Neural crest cell (in vitro differentiated cells): Measurements from ENCODE around the gene AMIGO1. TPM values are rescaled to one million over a fixed set of nuclear protein-coding genes. Genes with fewer than 3 reads are reported as not detected.

Source experiments
- DNase-seq: peaks from one replicate; pipeline ENCODE4 v3.0.0; 2021; ENCODE audit warnings: low read depth, mixed read lengths, low spot score
- H3K27ac Mint-ChIP-seq: one replicate; pipeline ENCODE4 v1.8.0; 2021; ENCODE audit warnings: mild to moderate bottlenecking, mixed read lengths; ENCODE audit not compliant: unreplicated experiment
- H3K27me3 Mint-ChIP-seq: 2 replicates; pipeline ENCODE4 v1.8.0; 2021; ENCODE audit warnings: low read depth, mild to moderate bottlenecking, mixed read lengths
- H3K36me3 Mint-ChIP-seq: 2 replicates; pipeline ENCODE4 v1.8.0; 2021; ENCODE audit warnings: low read depth, mild to moderate bottlenecking, mixed read lengths
- H3K4me1 Mint-ChIP-seq: 2 replicates; pipeline ENCODE4 v1.8.0; 2021; ENCODE audit warnings: mixed read lengths
- H3K4me3 Mint-ChIP-seq: one replicate; pipeline ENCODE4 v1.8.0; 2021; ENCODE audit warnings: mild to moderate bottlenecking, mixed read lengths
- H3K9me3 Mint-ChIP-seq: 2 replicates; pipeline ENCODE4 v1.8.0; 2021; ENCODE audit warnings: mixed read lengths
- total RNA-seq: library from RNA; stranded (reverse); gene quantifications from 2 replicates; pipeline ENCODE4 v1.2.1, GENCODE V29; 2021
- TF ChIP-seq, protein P1 (sequence below): fragments of 200-600 bp; sonication (generic); conservative IDR thresholded peaks from 2 replicates; pipeline ENCODE4 v1.5.0; 2021; ENCODE audit warnings: antibody characterized with exemption, mild to moderate bottlenecking

AMIGO1 gene
- total RNA-seq, 1 donor from 2014 or later = 7.2 TPM

DNA sequence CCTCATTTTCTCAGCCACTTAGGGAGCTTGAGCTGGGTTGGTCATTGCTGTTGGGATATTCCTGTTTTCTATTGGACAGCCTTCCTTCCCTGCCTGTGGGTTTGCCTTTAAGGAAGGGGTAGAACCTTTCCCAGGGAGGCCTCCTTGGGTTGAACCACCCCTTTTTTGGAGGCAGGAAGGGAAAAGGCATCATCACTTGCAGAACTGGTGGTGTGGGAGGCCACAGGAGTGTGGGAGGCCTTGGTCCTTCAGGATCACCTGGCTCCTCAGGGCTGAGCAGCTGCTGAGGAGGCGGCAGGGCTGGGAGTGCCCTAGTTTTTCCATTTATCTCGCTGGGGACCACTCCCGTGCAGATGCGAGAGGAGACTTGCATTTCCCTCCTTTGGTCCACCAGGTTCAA is 16.3 kb downstream of the AMIGO1 start:
- TF ChIP-seq, protein P1, sequence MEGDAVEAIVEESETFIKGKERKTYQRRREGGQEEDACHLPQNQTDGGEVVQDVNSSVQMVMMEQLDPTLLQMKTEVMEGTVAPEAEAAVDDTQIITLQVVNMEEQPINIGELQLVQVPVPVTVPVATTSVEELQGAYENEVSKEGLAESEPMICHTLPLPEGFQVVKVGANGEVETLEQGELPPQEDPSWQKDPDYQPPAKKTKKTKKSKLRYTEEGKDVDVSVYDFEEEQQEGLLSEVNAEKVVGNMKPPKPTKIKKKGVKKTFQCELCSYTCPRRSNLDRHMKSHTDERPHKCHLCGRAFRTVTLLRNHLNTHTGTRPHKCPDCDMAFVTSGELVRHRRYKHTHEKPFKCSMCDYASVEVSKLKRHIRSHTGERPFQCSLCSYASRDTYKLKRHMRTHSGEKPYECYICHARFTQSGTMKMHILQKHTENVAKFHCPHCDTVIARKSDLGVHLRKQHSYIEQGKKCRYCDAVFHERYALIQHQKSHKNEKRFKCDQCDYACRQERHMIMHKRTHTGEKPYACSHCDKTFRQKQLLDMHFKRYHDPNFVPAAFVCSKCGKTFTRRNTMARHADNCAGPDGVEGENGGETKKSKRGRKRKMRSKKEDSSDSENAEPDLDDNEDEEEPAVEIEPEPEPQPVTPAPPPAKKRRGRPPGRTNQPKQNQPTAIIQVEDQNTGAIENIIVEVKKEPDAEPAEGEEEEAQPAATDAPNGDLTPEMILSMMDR = no peak
- H3K27ac Mint-ChIP-seq = no peak overlapping the region
- peaks cover 9% of the 10 kb centered on the region for H3K4me1 Mint-ChIP-seq
- H3K9me3 Mint-ChIP-seq = no peaks in the 10 kb centered on the region
- no peak for DNase-seq
- no peaks in the 10 kb centered on the region for H3K27me3 Mint-ChIP-seq
- H3K36me3 Mint-ChIP-seq = peaks cover 3% of the 10 kb centered on the region
- H3K4me3 Mint-ChIP-seq = peak overlapping the region; percentile 92

DNA sequence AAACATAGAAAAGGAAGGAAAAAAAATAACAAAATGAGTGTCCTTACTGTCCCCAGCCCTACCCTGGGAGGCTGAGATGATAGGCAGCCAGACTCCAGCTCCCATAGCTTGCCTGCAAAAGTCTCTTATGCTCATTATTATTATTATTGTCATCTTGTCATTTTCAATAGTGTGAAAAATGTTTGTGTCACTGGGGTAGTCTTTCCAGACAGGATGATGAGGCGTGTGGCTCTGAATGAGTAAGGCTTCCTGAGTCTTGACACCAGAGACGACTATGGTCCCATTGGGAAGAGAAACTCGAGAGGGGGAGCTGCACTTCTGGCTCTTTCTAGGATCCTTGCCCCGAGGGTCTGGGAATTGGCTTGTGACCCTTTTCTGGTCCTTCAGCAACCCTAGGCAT is 16.7 kb downstream of the AMIGO1 start:
- TF ChIP-seq, protein P1 = no peak
- Mint-ChIP-seq H3K4me1 (peaks cover 4% of the 10 kb centered on the region), H3K36me3 (peaks cover 3% of the 10 kb centered on the region), H3K9me3 (no peaks in the 10 kb centered on the region), H3K27me3 (no peaks in the 10 kb centered on the region), H3K4me3 (peak overlapping the region; percentile 43), H3K27ac (no peak overlapping the region)
- DNase-seq = no peak

DNA sequence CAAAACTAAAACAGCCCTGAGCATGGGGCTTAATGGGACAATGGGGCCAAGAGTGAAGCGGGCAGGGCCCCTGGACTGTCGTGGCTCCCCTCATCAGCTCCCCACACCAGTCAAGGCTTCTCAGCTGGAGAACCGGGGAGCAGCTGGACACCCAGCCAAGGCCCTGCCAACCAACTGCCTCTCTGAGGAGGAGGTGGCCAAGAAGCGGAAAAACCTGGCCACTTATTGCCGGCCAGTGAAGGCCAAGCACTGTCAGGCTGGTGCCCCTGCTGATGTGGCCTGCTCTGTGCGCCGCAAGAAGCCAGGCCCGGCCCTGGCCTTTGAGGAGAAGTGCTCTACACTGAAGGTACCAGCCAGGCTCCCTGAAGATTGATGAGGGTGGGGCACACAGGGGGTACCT is 18.2 kb downstream of the AMIGO1 start:
- no peak for DNase-seq
- H3K27me3 Mint-ChIP-seq = no peaks in the 10 kb centered on the region
- H3K36me3 Mint-ChIP-seq = peaks cover 5% of the 10 kb centered on the region
- H3K4me3 Mint-ChIP-seq = peak overlapping the region; percentile 34
- H3K9me3 Mint-ChIP-seq = no peaks in the 10 kb centered on the region
- TF ChIP-seq, protein P1 = no peak
- H3K4me1 Mint-ChIP-seq = no peaks in the 10 kb centered on the region
- no peak overlapping the region for H3K27ac Mint-ChIP-seq

DNA sequence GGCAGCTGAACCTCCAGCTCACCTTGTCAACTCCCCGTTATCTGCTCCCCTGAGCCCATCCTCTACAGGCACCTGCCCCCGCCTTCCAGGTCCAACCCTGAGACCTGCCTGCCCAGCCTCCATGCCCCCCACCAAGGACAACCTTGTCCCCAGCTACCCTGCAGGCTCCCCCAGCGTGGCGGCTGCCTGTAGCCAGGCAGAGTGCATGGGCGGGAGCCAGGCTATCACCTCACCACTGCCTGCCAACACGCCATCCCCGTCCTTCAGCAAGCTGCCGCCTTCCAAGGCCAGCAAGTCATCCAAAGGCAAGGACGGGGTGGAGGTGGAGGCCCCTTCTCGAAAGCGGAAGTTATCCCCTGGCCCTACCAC is 18.6 kb downstream of the AMIGO1 start:
- Mint-ChIP-seq H3K27ac (no peak overlapping the region), H3K4me3 (peak overlapping the region; percentile 81), H3K9me3 (no peaks in the 10 kb centered on the region), H3K27me3 (no peaks in the 10 kb centered on the region), H3K4me1 (no peaks in the 10 kb centered on the region), H3K36me3 (peaks cover 4% of the 10 kb centered on the region)
- TF ChIP-seq, protein P1 = no peak
- DNase-seq = no peak

DNA sequence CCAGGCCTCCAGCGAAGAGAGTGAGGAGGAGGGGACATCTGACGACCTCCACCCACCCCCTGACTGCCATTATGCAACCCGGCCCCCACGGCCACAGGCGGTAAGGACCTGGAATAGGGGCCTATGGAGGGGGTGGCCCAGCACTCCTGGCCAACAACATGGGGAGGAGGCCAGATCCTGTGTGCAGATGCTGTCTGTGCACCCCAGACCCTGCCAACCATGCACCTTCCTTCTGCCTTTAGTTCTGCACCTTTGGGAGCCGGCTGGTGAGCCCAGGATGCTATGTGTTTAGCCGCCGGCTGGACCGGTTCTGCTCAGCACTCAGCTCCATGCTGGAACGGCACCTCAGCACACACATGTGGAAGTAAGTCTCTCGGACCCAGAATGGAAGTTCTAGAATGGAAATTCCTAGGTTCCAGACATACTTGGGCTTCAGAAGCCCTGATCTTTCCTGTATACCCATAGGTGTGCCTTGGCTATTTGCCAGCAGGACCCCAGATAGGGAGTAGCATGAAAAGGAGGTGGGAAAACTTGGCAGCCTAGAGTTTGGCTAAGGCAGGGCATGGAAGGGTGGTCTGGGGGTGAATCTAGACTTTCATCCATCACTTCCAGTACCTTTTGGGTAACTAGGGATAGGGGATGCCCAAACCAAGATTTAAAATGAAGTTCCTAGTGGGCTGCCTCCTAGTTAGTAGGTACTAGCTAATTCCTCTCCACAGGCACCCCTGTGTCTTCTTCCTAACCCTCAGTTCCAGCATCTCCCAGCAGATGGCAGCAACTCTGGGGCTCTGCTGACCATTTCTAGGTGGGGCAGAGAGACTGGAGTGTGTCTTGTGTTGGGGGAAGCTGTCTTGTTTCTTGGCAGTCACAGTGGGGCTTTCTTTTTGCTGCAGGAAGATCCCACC is 19.2 kb downstream of the AMIGO1 start:
- H3K4me3 Mint-ChIP-seq = peak overlapping the region; percentile 81
- peaks cover 4% of the 10 kb centered on the region for H3K36me3 Mint-ChIP-seq
- H3K27ac Mint-ChIP-seq = no peak overlapping the region

More for the DNA sequence above, 19.2 kb downstream of the AMIGO1 start:
- Mint-ChIP-seq H3K9me3 (no peaks in the 10 kb centered on the region), H3K4me1 (peaks cover 3% of the 10 kb centered on the region), H3K27me3 (no peaks in the 10 kb centered on the region)
- TF ChIP-seq, protein P1 = peak; percentile 81
- peak; percentile 73 for DNase-seq
